GM12892 (cell line): ENCODE data around the gene COL17A1.

ENCODE experiments used
- POLR2A ChIP-seq: IDR thresholded peaks from 2 replicates; pipeline ENCODE4 v1.6.1; 2011; ENCODE audit warnings: low read depth, low read length, control low read depth
- POLR2AphosphoS5 ChIP-seq: IDR thresholded peaks from 2 replicates; pipeline ENCODE4 v1.6.1; 2011; ENCODE audit warnings: low read depth, low read length, control low read depth

- TF ChIP-seq POLR2A (no peak), POLR2AphosphoS5 (no peak)
These were observed 64.4 kb downstream of the COL17A1 start for GRCh38 chr10:104021246-104021645.
